HepG2 (cell line): ENCODE data around the gene DAB1. TPM values are rescaled to one million over a fixed set of nuclear protein-coding genes. Genes with fewer than 3 reads are reported as not detected.

ENCODE experiments used
- ATAC-seq: fragments of 200-7000 bp; cut with Tn5 transposase; 3 replicates; pipeline ENCODE4 v1.9.1; 2020; ENCODE audit warnings: mild to moderate bottlenecking, moderate library complexity
- BruUV-seq: library from RNA; stranded (reverse); fragments of 400-500 nt; replicated peaks from 2 replicates; lab custom pipeline; 2021; lab: Mats Ljungman, UMichigan
- CTCF ChIA-PET: fragments of 300-600 bp; formaldehyde crosslinking; extraction: SDS; loops from one replicate; lab custom pipeline; 2021; ENCODE audit warnings: low total read pairs, inconsistent platforms, low intra/inter-chr PET ratio; lab: Yijun Ruan, JAX
- POLR2A ChIA-PET: fragments of 350-600 bp; sonication (Branson Sonifier 250); formaldehyde crosslinking; loops from one replicate; lab custom pipeline; 2020; ENCODE audit warnings: antibody characterized with exemption, inconsistent platforms; lab: Yijun Ruan, JAX
- DNase-seq: peaks from one replicate; pipeline ENCODE4 v3.0.0-alpha.2; 2015; ENCODE audit warnings: low spot score
- FAIRE-seq: peaks from 3 replicates; lab custom pipeline; 2011; peaks lifted over from hg19 to GRCh38; lab: Jason Lieb, UNC
- H2AFZ ChIP-seq: one replicate; pipeline ENCODE4 v1.6.1; 2011; ENCODE audit warnings: low read length, inconsistent platforms
- H3K27ac ChIP-seq: fragments of 300-600 bp; 3 replicates; pipeline ENCODE4 v1.8.0; 2011; ENCODE audit warnings: mixed run types, mild to moderate bottlenecking, mixed read lengths, low read length, inconsistent platforms; ENCODE audit not compliant: insufficient read depth; ENCODE audit errors: extremely low read length
- H3K27me3 ChIP-seq, 2 experiments: fragments of 200-600 bp in 1 of 2; 2 replicates in 1 of 2; 3 replicates in 1 of 2; pipeline versions ENCODE4 v1.6.0 to v1.8.0; 2011; ENCODE audit warnings: low read length in 2 of 2, mild to moderate bottlenecking in 2 of 2, moderate library complexity in 2 of 2, inconsistent platforms in 1 of 2; ENCODE audit not compliant: insufficient read depth in 2 of 2, control insufficient read depth in 1 of 2
- H3K36me3 ChIP-seq, 2 experiments: fragments of 200-600 bp in 1 of 2; replicated peaks in 1 of 2; 2 replicates in 1 of 2; 3 replicates in 1 of 2; pipeline versions ENCODE4 v1.5.1 to v1.8.0; 2011; ENCODE audit warnings: low read length in 2 of 2, inconsistent platforms in 1 of 2; ENCODE audit not compliant: insufficient read depth in 2 of 2, control insufficient read depth in 1 of 2
- H3K4me1 ChIP-seq: 2 replicates; pipeline ENCODE4 v1.5.1; 2012; ENCODE audit warnings: low read length, inconsistent platforms; ENCODE audit not compliant: insufficient read depth
- H3K4me2 ChIP-seq: 2 replicates; pipeline ENCODE4 v1.6.0; 2011; ENCODE audit warnings: low read depth, low read length, inconsistent platforms
- H3K4me3 ChIP-seq, 3 experiments: fragments of 200-600 bp in 1 of 3; sonication (generic), shearing (Covaris generic) in 1 of 3; replicated peaks in 1 of 3; 2 replicates each; pipeline ENCODE4 v1.5.1; 2011 to 2016; ENCODE audit warnings: low read length in 3 of 3, inconsistent platforms in 2 of 3, low read depth in 2 of 3, mild to moderate bottlenecking in 2 of 3, control low read depth in 1 of 3, mixed read lengths in 1 of 3; ENCODE audit not compliant: insufficient read depth in 1 of 3
- H3K79me2 ChIP-seq: one replicate; pipeline ENCODE4 v1.6.1; 2011; ENCODE audit warnings: low read length, inconsistent platforms; ENCODE audit not compliant: insufficient read depth
- H3K9ac ChIP-seq: 2 replicates; pipeline ENCODE4 v1.6.0; 2011; ENCODE audit warnings: mild to moderate bottlenecking, low read depth, low read length, inconsistent platforms; ENCODE audit not compliant: insufficient read depth
- H3K9me3 ChIP-seq: 2 replicates; pipeline ENCODE4 v1.5.1; 2012; ENCODE audit warnings: mild to moderate bottlenecking, low read length
- H4K20me1 ChIP-seq: 2 replicates; pipeline ENCODE4 v1.6.0; 2011; ENCODE audit warnings: inconsistent platforms, mild to moderate bottlenecking, low read length, moderate library complexity; ENCODE audit not compliant: insufficient read depth
- GATAD2A ChIP-seq: IDR thresholded peaks from 2 replicates; pipeline ENCODE4 v1.6.1; 2016
- MTF2 ChIP-seq: sonication (generic); formaldehyde crosslinking; IDR thresholded peaks from 2 replicates; pipeline ENCODE4 v1.5.0; 2020; ENCODE audit warnings: missing genetic modification reagents, borderline replicate concordance
- NFIB ChIP-seq: sonication (generic); formaldehyde crosslinking; IDR thresholded peaks from 2 replicates; pipeline ENCODE4 v1.9.0; 2021; ENCODE audit warnings: missing genetic modification reagents, mild to moderate bottlenecking, borderline replicate concordance
- NKX3-1 ChIP-seq: sonication (generic); formaldehyde crosslinking; IDR thresholded peaks from 2 replicates; pipeline ENCODE4 v1.5.0; 2020; ENCODE audit warnings: missing genetic modification reagents
- PRDM4 ChIP-seq: sonication (generic); formaldehyde crosslinking; IDR thresholded peaks from 2 replicates; pipeline ENCODE4 v1.9.0; 2021; ENCODE audit warnings: missing genetic modification reagents, borderline replicate concordance
- SRF ChIP-seq: IDR thresholded peaks from 2 replicates; pipeline ENCODE4 v1.6.1; 2011; ENCODE audit warnings: mild to moderate bottlenecking, low read depth, low read length, moderate library complexity
- TBX2 ChIP-seq: sonication (generic); formaldehyde crosslinking; IDR thresholded peaks from 2 replicates; pipeline ENCODE4 v1.5.0; 2020; ENCODE audit warnings: missing genetic modification reagents, mild to moderate bottlenecking, borderline replicate concordance
- TBX3 ChIP-seq: fragments of 450-650 bp; IDR thresholded peaks from 2 replicates; pipeline ENCODE4 v1.6.1; 2017; ENCODE audit warnings: antibody characterized with exemption, mild to moderate bottlenecking, inconsistent platforms, borderline replicate concordance
- ZFP62 ChIP-seq: sonication (generic); formaldehyde crosslinking; IDR thresholded peaks from 2 replicates; pipeline ENCODE4 v1.4.0; 2020; ENCODE audit warnings: missing genetic modification reagents
- WGBS: methylation state at CpG from one replicate; pipeline ENCODE4 v1.1.6; 2017; ENCODE audit warnings: low lambda C conversion rate; 5-methylcytosine and 5-hydroxymethylcytosine counted together
- in situ Hi-C: cut with HindIII; loops from 2 replicates; pipeline ENCODE4 v1.10.0; 2017; ENCODE audit warnings: low pct_unique_long_range_greater_than_20kb; ENCODE audit not compliant: extremely low pct_ligation_motif_present
- intact Hi-C: fragments of 100-400 bp; cut with micrococcal nuclease; formaldehyde crosslinking; loops from one replicate; pipeline ENCODE4 v1.10.0; 2022; ENCODE audit not compliant: unreplicated experiment
- polyA plus RNA-seq, 8 experiments: library from polyadenylated mRNA; depleted of rRNA in 3 of 8; stranded (reverse) in 7 of 8; unstranded in 1 of 8; fragments of >200 nt; fragmentation: Illumina TruSeq in 4 of 8; extraction: Trizol in 4 of 8; gene quantifications; 2 replicates each; pipeline versions ENCODE4 v1.2.1 to v1.2.3, GENCODE V29; 2011 to 2016; ENCODE audit warnings: low read depth in 4 of 8, missing spikeins in 1 of 8, mixed read lengths in 1 of 8; ENCODE audit not compliant: insufficient read depth in 1 of 8
- total RNA-seq, 5 experiments: library from RNA; depleted of rRNA; stranded (reverse); fragments of >200 nt; fragmentation: Illumina TruSeq; extraction: Trizol; gene quantifications; 2 replicates each; pipeline ENCODE4 v1.2.3, GENCODE V29; 2016; ENCODE audit warnings: low read depth in 1 of 5

DAB1 gene
- total and polyA plus RNA-seq, 2 of the 13 experiments (the other 11 are each of a cell fraction or from before 2014, with no cell fraction given): 0.04 to 0.13 TPM

GRCh38 chr1:57066980-57067610 lies 356.8 kb downstream of the DAB1 start:
- Histone ChIP-seq H3K27me3 (no peaks in the 10 kb centered on the region; a peak in 1 of 5 replicates), H3K27ac (no peak overlapping the region), H3K4me2 (no peak overlapping the region), H3K36me3 (no peaks in the 10 kb centered on the region), H3K4me3 (no peak overlapping the region), H3K4me1 (peaks cover 35% of the 10 kb centered on the region)
- BruUV-seq: no TSS peak
- no peak for FAIRE-seq
- no peak for ATAC-seq
- CTCF ChIA-PET: no interaction called here
- POLR2A ChIA-PET: no interaction called here
- TF ChIP-seq ZFP62: no peak
- TF ChIP-seq GATAD2A: no peak
- TF ChIP-seq MTF2: no peak
- no peak for TF ChIP-seq TBX3
- no peak for TF ChIP-seq NFIB (CRISPR knock-in tag)
- peak; percentile 96 for TF ChIP-seq SRF
- no peak for TF ChIP-seq TBX2
- no peak for TF ChIP-seq NKX3-1 (CRISPR knock-in tag)
- TF ChIP-seq PRDM4 (CRISPR knock-in tag): no peak
- TF ChIP-seq, all 625 proteins: peak for 1
- in situ Hi-C loops (no loop called here), intact Hi-C loops (loop anchor here (10.0 kb wide), 1 partner anchor 102 kb away; the partner anchor contains the start of gene C8B)
- no peaks in the 10 kb centered on the region for H3K79me2 ChIP-seq
- H4K20me1 ChIP-seq: no peaks in the 10 kb centered on the region
- H2AFZ ChIP-seq: no peak overlapping the region
- H3K9me3 ChIP-seq: no peaks in the 10 kb centered on the region
- peak; percentile 18 for DNase-seq
- WGBS: 3% methylated on average over 4 of the region's 4 CpGs
- H3K9ac ChIP-seq: no peak overlapping the region
